ENCODE measurements around the gene NTRK2. TPM values are rescaled to one million over a fixed set of nuclear protein-coding genes. Genes with fewer than 3 reads are reported as not detected.

NTRK2 gene
- total and polyA plus RNA-seq, 2 experiments from 2014 or later = 0.03 TPM; not detected in 1

DNA sequence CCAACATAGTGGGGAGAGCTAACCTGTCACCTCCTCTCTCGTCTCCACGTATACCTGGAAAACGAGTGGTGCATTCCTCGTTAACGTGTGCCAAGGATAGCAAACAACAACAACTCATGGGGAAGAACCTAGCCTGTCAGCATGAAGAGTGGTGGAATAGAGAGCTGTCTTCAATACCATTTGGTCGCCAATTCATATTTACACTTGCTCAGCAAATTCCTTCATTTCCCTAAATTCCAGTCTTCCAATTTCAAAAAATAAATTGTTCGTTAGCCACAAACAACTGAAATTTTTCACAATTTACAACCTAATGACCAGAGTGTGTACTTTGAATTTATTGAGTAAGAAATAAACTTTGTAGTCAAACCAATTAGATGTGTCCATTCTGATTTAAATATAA lies 344.8 kb downstream of the NTRK2 start:
- H3F3A ChIP-seq (replicated peaks; ENCODE audit: low read depth) = no peaks in the 10 kb centered on the region
- H3K4me3 Mint-ChIP-seq = no peak overlapping the region

More for the DNA sequence above, 344.8 kb downstream of the NTRK2 start:
- no peak overlapping the region for H3K4me3 ChIP-seq
- no peak overlapping the region for H3K4me2 ChIP-seq
- DNase-seq (ENCODE audit: low spot score) (no peak), ATAC-seq (no peak)
- H3K9me2 ChIP-seq (ENCODE audit: insufficient read depth) = 0 out of 2 replicates have a peak, but pooled peaks cover 8% of the 10 kb centered on the region
- no peaks in the 10 kb centered on the region for H3K36me3 ChIP-seq (ENCODE audit: insufficient read depth)
- Mint-ChIP-seq H3K9me3 (no peaks in the 10 kb centered on the region), H3K27me3 (ENCODE audit: insufficient read depth, low read depth, poor library complexity) (no peaks in the 10 kb centered on the region), H3K36me3 (ENCODE audit: low read depth) (no peaks in the 10 kb centered on the region), H3K4me1 (peaks cover 5% of the 10 kb centered on the region; the same call in 2 of the 3 replicates), H3K27ac (no peak overlapping the region)
- no peaks in the 10 kb centered on the region for H4K20me1 ChIP-seq (replicated peaks; ENCODE audit: insufficient read depth)
- H2AFZ ChIP-seq = no peak overlapping the region
- H3K79me2 ChIP-seq (replicated peaks; ENCODE audit: insufficient read depth) = no peaks in the 10 kb centered on the region
- no peak overlapping the region for H3K27ac ChIP-seq (ENCODE audit: low read depth)
- H3K27me3 ChIP-seq (ENCODE audit: insufficient read depth) = no peaks in the 10 kb centered on the region
- H3K4me1 ChIP-seq (ENCODE audit: insufficient read depth) = no peaks in the 10 kb centered on the region
- TF ChIP-seq EZH2phosphoT487 (IDR thresholded peaks at IDR 0.05; ENCODE audit: unreplicated experiment) = no peak
- TF ChIP-seq, protein P1, sequence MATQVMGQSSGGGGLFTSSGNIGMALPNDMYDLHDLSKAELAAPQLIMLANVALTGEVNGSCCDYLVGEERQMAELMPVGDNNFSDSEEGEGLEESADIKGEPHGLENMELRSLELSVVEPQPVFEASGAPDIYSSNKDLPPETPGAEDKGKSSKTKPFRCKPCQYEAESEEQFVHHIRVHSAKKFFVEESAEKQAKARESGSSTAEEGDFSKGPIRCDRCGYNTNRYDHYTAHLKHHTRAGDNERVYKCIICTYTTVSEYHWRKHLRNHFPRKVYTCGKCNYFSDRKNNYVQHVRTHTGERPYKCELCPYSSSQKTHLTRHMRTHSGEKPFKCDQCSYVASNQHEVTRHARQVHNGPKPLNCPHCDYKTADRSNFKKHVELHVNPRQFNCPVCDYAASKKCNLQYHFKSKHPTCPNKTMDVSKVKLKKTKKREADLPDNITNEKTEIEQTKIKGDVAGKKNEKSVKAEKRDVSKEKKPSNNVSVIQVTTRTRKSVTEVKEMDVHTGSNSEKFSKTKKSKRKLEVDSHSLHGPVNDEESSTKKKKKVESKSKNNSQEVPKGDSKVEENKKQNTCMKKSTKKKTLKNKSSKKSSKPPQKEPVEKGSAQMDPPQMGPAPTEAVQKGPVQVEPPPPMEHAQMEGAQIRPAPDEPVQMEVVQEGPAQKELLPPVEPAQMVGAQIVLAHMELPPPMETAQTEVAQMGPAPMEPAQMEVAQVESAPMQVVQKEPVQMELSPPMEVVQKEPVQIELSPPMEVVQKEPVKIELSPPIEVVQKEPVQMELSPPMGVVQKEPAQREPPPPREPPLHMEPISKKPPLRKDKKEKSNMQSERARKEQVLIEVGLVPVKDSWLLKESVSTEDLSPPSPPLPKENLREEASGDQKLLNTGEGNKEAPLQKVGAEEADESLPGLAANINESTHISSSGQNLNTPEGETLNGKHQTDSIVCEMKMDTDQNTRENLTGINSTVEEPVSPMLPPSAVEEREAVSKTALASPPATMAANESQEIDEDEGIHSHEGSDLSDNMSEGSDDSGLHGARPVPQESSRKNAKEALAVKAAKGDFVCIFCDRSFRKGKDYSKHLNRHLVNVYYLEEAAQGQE (IDR thresholded peaks at IDR 0.05; ENCODE audit: unreplicated experiment) = no peak
- no peak for TF ChIP-seq POLR2AphosphoS5 (IDR thresholded peaks at IDR 0.05; ENCODE audit: low read depth)
- no peak for TF ChIP-seq CREB1 (CRISPR knock-in tag; IDR thresholded peaks at IDR 0.05; ENCODE audit: low read depth)
- TF ChIP-seq ZNF331 (CRISPR knock-in tag; IDR thresholded peaks at IDR 0.05; ENCODE audit: low read depth) = no peak
- TF ChIP-seq, protein P2, sequence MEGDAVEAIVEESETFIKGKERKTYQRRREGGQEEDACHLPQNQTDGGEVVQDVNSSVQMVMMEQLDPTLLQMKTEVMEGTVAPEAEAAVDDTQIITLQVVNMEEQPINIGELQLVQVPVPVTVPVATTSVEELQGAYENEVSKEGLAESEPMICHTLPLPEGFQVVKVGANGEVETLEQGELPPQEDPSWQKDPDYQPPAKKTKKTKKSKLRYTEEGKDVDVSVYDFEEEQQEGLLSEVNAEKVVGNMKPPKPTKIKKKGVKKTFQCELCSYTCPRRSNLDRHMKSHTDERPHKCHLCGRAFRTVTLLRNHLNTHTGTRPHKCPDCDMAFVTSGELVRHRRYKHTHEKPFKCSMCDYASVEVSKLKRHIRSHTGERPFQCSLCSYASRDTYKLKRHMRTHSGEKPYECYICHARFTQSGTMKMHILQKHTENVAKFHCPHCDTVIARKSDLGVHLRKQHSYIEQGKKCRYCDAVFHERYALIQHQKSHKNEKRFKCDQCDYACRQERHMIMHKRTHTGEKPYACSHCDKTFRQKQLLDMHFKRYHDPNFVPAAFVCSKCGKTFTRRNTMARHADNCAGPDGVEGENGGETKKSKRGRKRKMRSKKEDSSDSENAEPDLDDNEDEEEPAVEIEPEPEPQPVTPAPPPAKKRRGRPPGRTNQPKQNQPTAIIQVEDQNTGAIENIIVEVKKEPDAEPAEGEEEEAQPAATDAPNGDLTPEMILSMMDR (conservative IDR thresholded peaks at IDR 0.05; ENCODE audit: low read depth in 2 of 2) = no peak
- no peak for TF ChIP-seq ZNF462 (CRISPR knock-in tag; IDR thresholded peaks at IDR 0.05)
- no peak for TF ChIP-seq EZH2 (IDR thresholded peaks at IDR 0.05; ENCODE audit: low read depth, unreplicated experiment)
- no peak for TF ChIP-seq ZNF114 (CRISPR knock-in tag; IDR thresholded peaks at IDR 0.05)
- TF ChIP-seq STAT1 (IDR thresholded peaks at IDR 0.05; ENCODE audit: unreplicated experiment) = no peak
- TF ChIP-seq, protein P3, sequence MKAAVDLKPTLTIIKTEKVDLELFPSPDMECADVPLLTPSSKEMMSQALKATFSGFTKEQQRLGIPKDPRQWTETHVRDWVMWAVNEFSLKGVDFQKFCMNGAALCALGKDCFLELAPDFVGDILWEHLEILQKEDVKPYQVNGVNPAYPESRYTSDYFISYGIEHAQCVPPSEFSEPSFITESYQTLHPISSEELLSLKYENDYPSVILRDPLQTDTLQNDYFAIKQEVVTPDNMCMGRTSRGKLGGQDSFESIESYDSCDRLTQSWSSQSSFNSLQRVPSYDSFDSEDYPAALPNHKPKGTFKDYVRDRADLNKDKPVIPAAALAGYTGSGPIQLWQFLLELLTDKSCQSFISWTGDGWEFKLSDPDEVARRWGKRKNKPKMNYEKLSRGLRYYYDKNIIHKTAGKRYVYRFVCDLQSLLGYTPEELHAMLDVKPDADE (IDR thresholded peaks at IDR 0.05) = no peak
- no peak for TF ChIP-seq NANOG (IDR thresholded peaks at IDR 0.05; ENCODE audit: borderline replicate concordance)
- no peak for TF ChIP-seq JUNB (IDR thresholded peaks at IDR 0.05; ENCODE audit: unreplicated experiment)

All from GM23338 (cell line).